Measurements from ENCODE around the gene CISD2.
"Not testable (repeated sequence)": the region's sequence is repeated elsewhere in the genome, so short reads cannot be mapped to it uniquely, and the experiment has no call there.

- not testable (repeated sequence) for TF ChIP-seq CTCF (conservative IDR thresholded peaks at IDR 0.05); ZFX (IDR thresholded peaks at IDR 0.05)
These were observed 28.8 kb downstream of the CISD2 start for GRCh38 chr4:102897610-102898009.
